ENCODE results near the gene TACC2.
"Not testable (repeated sequence)": the region's sequence is repeated elsewhere in the genome, so short reads cannot be mapped to it uniquely, and the experiment has no call there.

The TACC2 gene

DNA sequence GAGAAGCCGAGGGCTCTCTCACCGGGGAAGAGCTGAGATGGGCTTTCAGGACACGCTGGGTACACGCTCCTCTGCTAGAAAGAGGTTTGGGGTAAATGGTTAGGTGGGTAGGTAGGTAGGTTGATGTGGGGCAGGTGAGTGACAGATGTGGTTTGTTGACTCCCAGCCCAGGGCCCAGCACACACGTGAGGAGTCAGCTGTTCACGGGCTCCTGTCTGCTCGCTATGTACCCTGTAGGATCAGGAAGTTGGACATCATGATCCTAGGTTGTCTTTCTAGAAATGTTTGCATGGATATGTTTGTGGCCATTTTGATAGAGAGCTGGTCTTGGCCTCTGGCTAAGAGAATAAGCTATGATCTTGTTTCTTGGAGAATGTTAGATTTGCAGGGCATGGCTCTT, 109.0 kb downstream of the TACC2 start:
- DNase-seq: no peak

DNA sequence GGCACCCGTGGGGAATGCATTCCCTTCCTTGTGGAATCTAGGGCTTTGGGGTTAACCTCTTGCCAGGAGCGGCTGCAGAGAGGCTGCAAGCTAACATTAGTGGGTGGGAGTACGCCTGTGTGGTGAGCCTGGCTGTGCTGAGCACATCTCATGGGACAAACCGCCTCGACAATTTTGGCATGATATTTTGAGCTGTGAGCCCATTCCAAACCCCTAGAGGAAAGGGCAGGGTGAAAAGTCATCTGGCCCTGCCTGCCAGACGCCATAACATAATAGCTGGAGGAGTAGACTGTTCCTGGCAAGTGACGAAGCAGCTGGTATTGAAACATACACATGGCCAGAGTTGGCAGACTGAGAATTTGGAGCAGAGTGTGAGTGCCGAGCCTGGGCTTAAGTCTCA, 110.0 kb downstream of the TACC2 start:
- no peak for DNase-seq

DNA sequence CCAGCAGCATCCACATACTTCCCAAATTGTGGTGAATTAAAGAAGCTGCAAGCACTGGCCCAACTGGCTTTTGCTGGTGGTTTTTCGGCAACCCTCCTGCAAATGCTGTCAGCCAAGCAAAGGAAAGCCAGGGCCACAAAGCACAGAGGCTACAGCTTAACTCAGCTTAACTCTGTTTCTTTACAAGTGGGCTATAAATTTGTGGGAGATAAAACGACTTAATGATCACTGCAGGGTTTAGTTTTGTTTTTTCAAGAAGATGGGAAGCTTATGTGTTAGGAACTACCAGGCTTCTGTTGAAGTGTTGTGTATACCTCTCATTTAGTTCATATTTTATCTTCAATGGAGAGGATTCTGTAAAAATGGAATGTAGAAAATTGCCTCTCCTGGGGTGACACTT, 110.6 kb downstream of the TACC2 start:
- no peak for DNase-seq

DNA sequence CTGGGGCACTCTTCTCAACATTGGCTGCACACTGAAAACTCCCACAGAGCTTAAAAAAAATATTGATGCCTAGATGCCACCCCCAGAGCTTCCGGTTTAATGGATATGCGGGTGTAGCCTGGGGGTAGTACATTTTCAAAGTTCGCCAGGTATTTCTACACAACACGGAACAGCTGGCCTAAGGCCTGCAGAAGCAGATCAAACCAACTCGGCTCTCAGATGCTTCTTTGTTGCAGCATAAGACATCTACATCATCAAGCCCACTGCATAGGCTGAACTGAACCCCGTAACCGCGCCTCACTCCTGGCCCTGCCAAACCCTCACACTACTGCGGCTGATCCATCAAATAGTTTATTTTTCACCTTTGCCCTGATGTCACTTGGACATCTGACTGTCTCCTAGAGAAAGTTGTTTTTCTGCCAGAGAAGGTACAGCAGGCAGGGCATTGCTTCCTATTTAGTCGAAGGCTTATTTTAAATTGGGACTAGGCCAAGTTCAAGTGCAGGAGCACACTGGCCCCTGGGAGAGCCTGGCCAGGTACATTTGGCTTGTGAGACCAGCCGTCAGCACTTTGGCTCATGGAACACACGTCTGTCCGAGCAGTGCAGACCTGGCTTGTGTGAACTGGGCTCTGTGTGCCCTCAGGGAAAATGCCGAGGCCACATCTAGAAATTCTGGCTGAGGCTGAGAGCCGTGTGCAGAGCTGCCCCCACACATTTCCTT, 113.3 kb downstream of the TACC2 start:
- DNase-seq: no peak

DNA sequence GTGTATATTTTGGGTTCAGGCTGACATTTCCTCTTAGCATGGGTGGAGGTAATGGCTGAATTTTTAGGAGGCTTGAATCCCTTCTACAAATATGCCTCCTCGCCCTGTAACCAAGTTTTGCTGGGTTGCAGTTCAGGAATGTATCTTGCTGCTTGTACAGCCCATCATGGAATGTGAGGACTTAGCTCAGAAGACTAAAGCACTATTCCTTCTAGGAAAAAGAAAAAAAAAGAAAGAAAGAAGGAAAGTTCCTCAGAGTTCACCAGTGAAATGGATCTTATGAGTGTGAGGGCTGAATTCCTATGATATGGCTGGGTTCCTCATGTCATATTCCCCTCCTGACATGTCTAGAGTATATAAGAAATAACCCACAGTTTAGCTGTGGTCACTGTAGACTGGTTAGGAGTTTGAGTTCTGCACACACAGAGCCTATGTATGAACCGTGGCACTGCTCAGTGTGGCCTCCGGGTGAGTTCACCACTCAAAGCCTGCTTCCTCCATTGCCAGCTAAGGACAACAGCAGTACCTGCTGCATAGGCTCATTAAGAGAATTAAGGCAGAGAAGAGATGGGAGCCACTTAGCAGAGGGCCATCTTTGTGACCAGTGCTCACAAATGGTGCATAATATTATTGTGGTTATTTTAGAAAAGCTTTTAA, 114.0 kb downstream of the TACC2 start:
- DNase-seq: no peak

DNA sequence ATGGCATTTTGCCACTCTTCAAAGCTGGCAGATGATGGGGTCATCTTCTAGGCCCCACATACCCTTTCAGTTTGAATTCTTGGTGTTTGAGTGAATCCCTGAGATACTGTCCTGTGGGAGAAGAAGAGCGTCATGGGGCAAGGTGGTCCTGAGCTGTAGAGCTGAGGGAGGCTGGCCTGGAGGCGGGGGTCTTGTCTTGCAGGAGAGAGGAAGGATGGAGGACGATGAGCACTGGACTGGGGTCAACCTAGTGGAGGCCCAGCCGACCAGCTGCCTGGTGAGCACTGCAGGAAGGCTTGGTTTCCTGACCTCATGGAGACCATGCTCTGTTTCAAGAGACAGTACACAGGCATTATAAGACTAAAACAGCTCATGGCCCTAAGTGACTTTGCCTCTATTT, 114.6 kb downstream of the TACC2 start:
- DNase-seq: no peak

DNA sequence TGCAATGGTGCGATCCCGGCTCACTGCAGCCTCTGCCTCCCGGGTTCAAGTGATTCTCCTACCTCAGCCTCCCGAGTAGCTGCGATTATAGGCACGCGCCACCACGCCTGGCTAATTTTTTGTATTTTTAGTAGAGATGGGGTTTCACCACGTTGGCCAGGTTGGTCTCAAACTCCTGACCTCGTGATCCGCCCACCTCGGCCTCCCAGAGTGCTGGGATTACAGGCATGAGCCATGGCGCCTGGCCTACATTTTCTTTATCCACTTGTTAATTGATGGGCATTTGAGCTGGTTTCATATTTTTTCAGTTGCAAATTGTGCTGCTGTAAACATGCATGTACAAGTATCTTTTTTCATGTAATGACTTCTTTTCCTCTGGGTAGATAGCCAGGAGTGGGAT, 119.8 kb downstream of the TACC2 start:
- DNase-seq: not testable (repeated sequence)

DNA sequence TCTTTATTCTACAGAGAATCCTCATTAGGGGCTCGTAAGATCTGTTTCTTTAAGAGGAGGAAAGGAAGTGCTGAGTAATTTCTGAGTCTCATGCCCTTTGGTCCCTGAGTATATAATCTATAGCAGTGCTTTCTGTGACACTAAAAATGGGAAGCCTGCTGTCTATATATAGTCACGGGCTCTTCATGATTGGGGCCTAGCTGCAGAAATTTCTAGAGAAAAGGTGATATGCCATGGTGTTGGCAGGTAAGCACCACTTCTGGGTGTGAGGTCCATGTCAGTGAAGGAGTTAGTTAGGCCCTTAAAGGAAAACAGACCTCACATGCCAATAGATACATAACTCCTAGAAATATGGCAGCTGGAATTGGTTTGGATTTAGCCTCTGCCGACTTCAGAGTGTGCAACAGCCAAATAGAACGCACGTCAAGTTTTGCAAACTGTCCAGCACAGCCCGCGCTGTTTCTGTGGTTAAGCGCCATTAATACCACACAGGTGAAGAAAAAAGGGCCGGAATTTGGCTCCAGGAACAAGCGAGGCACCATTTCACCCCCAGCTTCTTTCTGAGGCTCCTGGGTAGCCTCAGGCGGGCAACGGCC, 123.2 kb downstream of the TACC2 start:
- DNase-seq: no peak

DNA sequence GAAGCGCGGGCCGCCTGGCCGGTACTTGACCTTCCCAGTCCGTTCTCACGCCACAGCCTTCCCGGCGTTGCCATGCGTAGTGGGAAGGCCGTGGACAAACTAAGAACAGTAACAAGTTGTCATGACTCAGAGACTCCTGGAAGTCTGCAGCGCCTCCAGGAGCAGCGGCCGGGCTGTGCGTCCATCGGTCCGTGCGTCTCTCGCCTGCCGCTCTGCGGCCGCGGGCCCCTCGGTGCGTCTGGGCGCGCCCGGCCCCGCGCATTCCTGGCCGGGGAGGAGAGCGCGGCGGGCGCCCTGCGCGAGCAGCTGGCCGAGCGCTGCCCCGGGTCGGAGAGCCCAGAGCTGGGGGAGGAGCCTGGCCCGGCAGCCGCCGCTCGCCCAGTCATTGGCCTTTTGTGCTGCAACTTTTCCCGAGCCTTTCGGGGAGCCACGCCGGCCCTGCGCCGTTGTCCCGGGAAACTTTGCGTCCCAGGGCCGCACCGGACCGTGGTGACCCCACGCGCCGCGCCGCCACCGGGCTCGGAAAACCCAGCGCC, 123.7 kb downstream of the TACC2 start:
- DNase-seq: no peak

DNA sequence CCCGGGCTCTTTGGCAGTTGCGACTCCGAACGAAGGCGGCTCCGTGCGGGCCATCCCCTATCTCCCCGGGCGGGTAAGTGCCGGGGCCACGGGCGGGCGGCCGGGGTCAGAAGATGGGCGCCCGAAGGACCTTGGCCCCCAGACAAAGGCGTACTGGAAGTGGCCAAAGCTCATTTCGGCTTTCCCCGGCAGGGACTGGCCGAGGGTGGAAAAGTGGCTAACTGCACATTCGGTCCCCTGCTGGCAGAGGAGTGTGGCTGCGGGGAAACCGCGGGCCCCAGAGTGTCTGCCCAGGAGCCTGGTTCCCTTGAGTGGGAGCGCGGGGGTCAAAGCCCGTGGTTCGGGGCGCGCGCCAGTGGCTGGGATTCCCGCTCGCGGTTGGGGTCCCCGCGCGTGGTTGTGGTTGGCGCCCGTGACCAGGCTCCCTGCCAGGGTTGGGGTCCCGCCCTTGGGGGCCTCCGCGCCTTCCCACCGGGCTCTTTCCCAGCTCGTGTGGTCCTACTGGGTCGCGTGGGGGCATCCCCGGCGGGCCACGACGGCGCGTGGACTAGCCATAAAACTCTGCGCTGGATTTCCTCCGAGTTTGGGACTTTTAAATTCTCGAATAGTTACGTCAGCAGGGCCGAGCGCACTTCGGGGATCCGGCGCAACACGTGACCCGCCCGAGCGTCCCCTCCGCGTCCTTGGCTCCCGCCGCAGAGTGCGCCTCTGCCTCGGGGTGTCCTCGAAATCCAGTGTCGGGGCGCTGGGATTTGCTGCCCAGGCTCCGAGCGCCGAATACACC, 124.4 kb downstream of the TACC2 start:
- no peak for DNase-seq

DNA sequence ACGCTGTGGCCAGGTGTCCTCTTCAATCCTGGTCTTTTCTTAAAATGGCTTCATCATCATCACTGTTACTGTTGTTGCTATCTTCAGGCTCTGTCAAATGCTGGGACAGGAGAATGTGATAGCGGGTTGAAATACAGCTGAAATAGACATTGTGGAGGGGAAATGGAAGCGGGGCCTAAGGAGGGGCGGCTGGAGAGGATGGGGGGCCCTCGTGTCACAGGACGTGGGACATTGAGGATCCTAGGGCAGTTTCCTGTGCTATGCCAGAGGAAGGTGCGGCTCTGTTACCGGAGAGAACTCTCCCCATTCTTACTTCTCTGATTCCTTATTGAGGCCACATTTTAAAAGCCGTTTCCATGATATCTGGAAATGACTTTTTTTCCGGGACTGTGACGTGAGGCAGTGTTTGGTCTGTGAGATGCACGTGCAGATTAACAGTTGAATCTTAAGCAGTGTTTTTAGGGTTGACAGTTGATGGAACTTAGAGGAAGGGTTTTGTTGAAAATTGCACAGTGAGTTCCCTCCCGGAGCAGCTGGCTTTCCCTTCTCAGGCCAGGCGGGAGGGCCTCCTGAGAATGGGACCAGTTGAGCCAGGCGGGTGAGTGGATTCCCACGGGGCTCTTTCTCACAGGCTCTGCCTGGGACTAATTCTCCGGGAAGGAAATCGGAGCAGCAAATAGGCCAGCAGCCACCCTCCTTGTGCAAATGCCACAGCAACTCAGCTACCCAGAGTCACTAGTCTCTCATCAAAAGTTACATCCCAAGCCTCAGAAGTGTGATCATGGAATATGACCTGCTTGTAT, 125.2 kb downstream of the TACC2 start:
- DNase-seq: no peak

DNA sequence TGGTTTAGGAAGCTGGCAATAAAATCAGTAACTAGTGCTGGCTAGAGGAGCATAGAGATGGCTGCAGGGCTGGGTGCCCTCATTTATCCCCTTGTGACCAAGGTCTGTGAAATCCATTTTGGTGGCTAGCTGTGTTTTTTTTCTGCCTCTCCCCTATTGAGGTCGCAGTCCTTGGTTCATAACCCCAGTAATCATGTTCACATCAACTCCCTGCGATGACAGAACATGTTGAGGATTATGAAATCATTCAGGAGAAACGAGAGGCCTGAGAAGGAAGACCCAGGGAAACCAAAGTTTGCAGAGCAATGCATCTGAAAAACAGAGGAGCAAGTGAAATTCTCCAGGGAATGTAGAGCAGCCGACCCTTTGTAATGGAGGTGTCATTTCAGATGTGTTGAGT, 126.9 kb downstream of the TACC2 start:
- DNase-seq: no peak

DNA sequence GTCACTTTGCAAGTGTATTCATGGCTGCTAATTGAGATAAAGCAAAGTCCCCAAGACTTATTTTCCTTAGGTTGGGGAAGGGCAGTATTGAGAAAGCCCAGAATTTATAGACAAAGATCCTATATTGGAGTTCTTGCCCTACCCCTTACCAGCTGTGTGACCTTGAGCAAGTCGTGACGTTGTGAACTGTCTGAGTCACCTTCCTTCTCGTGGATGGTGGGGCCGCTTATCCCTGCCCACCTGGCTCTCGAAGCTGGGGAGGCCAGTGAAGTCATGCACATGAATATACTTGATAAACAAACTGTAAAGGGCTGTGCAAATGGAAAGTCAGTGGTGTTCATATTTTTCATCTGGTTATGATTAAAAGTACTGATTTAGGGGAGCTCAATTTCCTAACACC, 127.4 kb downstream of the TACC2 start:
- no peak for DNase-seq

DNA sequence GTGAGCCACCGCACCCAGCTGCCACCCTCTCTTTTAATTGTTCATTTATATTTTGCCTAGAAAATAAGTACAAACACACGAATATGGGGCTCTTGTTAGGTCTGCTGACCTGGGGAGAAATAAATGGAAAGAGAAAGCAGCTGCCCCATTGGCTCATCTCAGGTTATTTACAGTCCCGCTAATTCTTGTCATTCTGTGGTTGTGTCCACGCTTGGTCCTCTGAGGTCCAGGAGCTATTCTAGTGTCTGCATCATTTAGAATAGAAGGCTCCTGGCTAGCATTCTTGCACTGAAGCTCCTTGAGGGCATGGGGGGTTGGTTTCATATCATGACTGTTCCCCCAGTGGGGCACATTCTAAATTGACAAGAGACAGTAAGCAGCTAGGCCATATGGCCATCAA, 128.5 kb downstream of the TACC2 start:
- DNase-seq: no peak

DNA sequence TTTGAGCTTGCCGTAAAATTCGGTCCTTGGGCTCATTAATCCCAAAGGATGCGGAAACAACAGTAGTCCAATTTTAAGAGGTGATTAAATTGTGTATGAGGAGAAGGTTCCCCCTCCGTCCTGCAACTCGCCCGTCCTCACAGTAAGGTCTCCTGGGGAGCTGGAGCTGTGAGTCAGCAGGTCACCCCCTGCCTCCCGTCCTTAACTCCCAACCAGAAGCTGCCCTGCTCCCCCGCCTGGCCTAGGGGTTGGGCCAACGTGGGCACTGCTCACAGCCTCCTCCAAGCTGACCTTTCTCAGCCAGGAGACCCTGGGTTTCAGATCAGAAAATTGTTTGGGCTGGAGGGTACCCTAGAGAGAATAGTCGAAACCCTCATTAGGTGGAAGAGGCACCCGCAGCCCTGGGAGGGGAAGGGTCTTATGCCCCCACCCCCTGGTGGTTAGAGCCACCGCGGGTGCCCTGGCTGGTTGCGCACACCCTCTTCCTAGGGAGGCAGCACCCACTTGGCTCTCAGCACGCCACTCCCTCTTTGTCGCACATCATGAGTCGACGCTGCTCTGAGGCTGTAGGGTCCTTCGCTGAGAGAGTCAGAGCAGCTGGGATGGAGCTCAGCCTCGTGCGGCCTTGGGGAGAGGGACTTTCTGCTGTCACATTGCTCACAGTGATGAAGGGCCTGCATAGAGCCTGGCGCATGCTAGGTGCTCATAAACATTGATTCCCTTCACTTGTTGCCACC, 131.2 kb downstream of the TACC2 start:
- no peak for DNase-seq

DNA sequence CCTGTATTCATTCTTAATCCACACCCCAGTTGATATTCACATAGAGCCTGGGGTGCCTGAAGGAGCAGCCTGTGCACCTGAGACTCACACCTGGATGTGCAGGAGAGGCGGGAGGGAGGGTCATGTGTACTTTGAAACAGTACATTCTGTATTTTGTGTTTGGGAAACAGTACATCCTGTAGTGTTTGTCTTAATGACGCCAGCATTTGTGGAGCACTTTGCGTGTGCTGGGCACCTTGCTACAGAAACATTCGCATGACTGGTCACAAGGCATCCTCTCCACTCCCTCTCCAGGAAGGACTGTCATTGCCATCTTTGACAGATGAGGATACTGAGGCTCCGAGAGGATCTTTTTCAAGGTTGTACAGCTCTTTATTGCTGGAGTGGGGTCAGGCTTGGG, 132.1 kb downstream of the TACC2 start:
- DNase-seq: no peak

DNA sequence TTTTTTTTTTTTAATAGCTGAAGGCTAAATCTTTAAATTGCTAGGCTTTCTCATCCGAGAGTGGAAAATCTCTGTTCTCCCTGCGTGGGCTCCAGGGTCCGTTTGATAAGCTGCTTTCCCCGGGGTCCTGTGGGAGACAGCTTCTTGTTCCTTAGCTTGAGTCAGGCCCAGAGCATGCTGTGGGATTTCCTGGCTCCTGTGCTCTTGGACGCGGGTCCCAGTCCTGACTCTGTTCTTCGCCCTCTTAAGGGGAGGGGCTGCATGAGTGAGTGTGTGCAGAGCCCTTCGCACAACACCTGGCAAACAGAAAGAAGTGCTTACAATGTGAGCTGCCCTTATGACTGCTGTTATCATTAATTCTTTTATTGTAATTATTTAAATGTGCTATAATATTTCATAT, 133.5 kb downstream of the TACC2 start:
- DNase-seq: no peak

DNA sequence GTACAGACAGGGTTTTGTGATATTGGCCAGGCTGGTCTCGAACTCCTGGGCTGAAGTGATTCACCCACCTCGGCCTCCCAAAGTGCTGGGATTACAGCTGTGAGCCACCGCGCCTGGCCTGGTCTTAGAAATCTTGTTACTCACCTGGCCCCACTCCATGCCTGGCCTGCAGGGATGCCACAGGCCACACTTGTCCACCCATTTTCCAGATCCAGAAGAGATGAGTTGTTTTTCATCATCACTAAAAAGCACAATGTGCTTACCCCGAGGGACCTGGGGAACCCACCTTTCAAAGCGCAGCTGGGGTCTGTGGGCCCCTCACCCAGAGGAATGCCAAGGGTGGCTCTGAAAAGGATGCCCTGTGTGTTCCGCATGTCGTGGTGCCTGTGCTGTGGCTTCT, 134.2 kb downstream of the TACC2 start:
- no peak for DNase-seq

DNA sequence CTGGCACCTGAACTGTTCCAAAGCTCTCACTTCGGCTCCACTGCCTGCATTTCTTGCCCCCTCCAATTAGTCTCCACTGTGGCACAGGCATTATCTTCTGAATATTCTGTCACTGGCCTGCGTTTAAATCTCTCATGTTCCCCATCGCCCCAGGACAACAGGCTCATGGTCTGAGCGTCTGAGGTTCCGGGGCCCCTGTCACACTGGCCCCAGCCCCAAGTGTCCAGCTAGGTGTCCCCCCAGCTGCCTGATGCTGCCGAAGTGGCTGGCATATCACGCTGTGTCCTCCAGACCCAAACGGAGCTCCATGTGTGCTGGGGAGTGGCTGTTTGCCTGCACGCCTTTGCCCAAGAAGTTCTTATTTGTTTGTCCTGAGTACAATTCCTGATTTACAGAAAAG, 135.4 kb downstream of the TACC2 start:
- DNase-seq: no peak

DNA sequence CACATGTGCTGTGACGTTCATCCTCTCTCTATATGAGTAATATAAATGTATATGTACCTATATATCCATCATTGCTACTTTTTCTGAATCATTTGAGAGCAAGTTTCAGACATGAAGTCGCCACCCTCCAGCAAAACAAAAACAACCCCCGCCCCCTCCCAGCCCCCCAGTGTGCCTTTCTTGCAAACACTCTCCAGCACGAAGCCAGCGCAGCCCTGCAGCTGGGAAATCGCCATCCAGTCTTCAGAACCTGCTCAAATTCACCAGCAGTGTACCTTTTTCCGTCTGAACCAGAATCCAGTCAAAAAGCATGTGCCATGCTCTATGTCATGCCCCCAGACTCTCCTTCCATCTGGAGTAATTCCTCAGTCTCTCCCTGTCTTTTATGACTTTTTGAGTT, 135.8 kb downstream of the TACC2 start:
- no peak for DNase-seq

DNA sequence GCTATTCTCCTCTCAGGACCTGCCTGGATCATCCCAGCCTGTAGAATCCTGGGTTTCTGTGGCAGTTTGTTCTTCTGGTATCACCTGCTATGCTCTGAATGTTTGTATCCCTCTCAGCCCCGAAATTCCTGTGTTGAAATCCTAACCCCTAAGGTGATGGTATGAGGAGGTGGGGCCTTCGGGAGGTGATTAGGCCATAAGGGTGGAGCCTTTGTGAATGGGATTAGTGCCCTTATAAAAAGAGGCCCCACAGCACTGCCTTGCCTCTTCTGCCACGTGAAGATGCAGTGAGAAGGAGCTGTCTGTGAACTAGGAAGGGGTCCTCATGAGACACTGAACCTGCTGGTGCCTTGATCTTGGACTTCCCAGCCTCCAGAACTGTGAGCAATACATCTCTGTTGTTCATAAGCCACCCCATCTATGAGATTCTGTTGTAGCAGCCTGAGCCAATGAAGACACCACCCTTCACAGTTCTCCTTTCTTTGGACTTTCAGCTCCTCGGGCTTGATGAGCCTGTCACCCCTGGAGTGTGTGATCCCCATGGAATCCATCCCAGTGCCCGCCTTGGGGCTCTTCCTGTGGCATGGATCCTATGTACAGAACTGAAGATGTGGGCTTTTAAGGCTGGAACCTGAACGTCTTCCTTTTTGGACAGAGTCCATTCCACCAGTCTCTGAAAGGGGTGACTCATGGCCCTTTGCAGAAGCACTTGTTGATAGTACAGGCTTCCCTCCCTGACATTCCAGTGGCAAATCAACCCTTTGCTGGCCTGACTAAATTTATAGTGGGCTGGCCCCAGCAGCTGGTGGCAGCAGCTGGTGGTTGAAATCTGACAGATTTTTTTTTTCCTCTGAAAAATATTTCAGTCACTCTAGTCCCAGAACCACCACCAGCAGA, 138.0 kb downstream of the TACC2 start:
- no peak for DNase-seq
